Activated CD4-positive, alpha-beta memory T cell treated with anti-CD3 and anti-CD28 coated beads for 36 hours (primary cell): ENCODE results near the gene SLMAP. TPM values are rescaled to one million over a fixed set of nuclear protein-coding genes. Genes with fewer than 3 reads are reported as not detected.

ENCODE experiments used
- CTCF ChIA-PET: fragments of 350-600 bp; sonication (Branson Sonifier 250); formaldehyde crosslinking; loops from one replicate; lab custom pipeline; 2021; ENCODE audit warnings: antibody characterized with exemption, inconsistent platforms; lab: Charles Lee
- POLR2A ChIA-PET: fragments of 350-600 bp; sonication (Branson Sonifier 250); formaldehyde crosslinking; loops from one replicate; lab custom pipeline; 2021; ENCODE audit warnings: antibody characterized with exemption; lab: Charles Lee
- DNase-seq: peaks from one replicate; pipeline ENCODE4 v3.0.0-alpha.2; 2020
- H3K27ac Mint-ChIP-seq: one replicate; pipeline ENCODE4 v1.8.0; 2021; ENCODE audit warnings: mixed read lengths
- H3K27me3 Mint-ChIP-seq: one replicate; pipeline ENCODE4 v1.8.0; 2021; ENCODE audit warnings: mixed read lengths
- H3K36me3 Mint-ChIP-seq: one replicate; pipeline ENCODE4 v1.8.0; 2021; ENCODE audit warnings: mixed read lengths
- H3K4me1 Mint-ChIP-seq: one replicate; pipeline ENCODE4 v1.8.0; 2021; ENCODE audit warnings: low read depth, mixed read lengths
- H3K4me3 Mint-ChIP-seq: one replicate; pipeline ENCODE4 v1.8.0; 2021; ENCODE audit warnings: mild to moderate bottlenecking, mixed read lengths
- H3K9me3 Mint-ChIP-seq: one replicate; pipeline ENCODE4 v1.8.0; 2021; ENCODE audit warnings: mixed read lengths
- intact Hi-C: fragments of 100-400 bp; cut with micrococcal nuclease; formaldehyde crosslinking; loops from one replicate; pipeline ENCODE4 v1.15.1; 2023
- total RNA-seq, 2 experiments: library from RNA; stranded (reverse); gene quantifications; one replicate each; pipeline ENCODE4 v1.2.3, GENCODE V29; 2021

The SLMAP gene
- total RNA-seq, 2 experiments from 2014 or later = 42.5 to 43.9 TPM

DNA sequence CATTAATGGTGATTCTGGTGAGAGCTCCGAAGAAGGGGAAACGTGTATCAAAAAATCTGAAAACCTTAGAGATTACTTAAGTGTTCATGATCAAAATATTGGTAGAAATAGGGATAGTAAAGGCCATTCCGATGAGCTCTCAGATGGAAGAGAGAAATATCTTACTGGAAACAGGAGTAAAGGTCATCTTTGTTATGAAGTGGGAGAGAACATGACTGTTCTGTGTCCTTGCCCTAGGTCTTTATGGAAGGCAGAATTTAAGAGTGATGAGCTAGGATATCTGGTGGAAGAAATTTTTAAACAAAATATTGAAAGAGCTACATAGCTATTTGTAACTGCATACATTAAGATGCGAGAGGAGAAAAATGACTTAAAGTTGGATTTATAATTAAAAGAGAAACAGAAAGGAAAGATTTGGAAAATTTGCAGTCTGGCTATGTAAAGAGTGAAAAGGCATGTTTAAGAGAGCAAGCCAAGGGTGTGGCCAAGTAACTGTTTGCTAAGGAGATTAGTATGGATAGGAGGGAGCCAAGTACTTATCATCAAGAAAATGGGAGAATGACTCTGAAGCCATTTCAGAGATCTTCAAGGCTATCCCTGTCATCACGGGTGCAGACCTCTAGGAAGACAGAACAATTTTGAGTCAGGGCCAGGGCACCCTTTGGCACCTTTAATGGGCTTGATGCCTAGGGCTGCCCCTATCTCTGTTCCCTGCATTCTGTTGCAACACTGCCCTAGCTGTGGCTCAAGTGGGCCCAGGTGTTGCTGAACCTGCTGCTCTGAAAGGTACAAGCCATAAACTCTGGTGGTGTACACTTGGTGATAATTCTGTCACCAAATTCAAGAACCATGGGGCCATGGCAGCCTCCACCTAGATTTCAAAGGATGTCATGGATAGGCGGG, 27.3 kb downstream of the SLMAP start:
- H3K36me3 Mint-ChIP-seq = peaks cover 5% of the 10 kb centered on the region
- DNase-seq = no peak
- intact Hi-C loops = no loop called here
- H3K4me1 Mint-ChIP-seq = peaks cover 16% of the 10 kb centered on the region
- POLR2A ChIA-PET = no interaction called here
- H3K27me3 Mint-ChIP-seq = no peaks in the 10 kb centered on the region
- CTCF ChIA-PET = no interaction called here
- no peak overlapping the region for H3K4me3 Mint-ChIP-seq
- H3K27ac Mint-ChIP-seq = no peak overlapping the region
- no peaks in the 10 kb centered on the region for H3K9me3 Mint-ChIP-seq

DNA sequence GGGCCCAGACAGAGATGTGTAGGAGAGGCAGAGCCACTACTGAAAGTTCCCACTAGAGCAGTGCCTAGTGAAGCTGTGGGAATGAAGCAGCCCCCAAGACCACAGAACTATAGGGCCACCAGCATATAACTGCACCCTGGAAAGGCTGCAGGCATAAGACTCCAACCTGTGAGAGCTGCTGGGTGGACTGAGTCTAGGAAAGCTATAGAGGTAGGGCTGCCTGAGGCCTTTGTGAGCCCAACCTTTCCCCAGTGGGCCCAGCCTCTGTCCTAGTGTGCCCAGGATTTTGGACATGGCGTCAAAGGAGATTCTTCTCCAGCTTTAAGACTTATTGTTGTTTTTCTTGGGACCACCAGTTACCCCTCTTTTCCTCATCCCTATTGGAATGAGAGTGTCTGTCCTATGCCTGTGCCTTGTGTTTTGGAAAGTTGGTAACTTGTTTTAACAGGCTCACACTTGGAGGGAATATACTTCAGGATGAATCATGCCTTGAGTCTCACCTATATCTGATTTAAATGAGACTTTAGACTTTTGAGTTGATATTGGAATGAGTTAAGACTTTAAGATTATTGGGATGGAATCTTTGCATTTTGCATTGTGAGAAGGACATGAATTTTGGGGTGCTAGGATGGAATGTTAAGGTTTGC, 28.1 kb downstream of the SLMAP start:
- Mint-ChIP-seq H3K4me3 (no peak overlapping the region), H3K9me3 (no peaks in the 10 kb centered on the region), H3K27ac (no peak overlapping the region), H3K4me1 (peaks cover 15% of the 10 kb centered on the region), H3K27me3 (no peaks in the 10 kb centered on the region), H3K36me3 (peaks cover 5% of the 10 kb centered on the region)
- intact Hi-C loops = no loop called here
- POLR2A ChIA-PET = no interaction called here
- DNase-seq = no peak
- CTCF ChIA-PET = no interaction called here

- H3K27me3 Mint-ChIP-seq = no peaks in the 10 kb centered on the region
- intact Hi-C loops = no loop called here
- no peak for DNase-seq
- H3K9me3 Mint-ChIP-seq = no peaks in the 10 kb centered on the region
- POLR2A ChIA-PET = no interaction called here
- H3K4me1 Mint-ChIP-seq = peaks cover 18% of the 10 kb centered on the region
- CTCF ChIA-PET = no interaction called here
- H3K4me3 Mint-ChIP-seq = no peak overlapping the region
- H3K36me3 Mint-ChIP-seq = peaks cover 5% of the 10 kb centered on the region
- H3K27ac Mint-ChIP-seq = no peak overlapping the region
Measured at GRCh38 chr3:57785446-57785845, 29.3 kb downstream of the SLMAP start.

DNA sequence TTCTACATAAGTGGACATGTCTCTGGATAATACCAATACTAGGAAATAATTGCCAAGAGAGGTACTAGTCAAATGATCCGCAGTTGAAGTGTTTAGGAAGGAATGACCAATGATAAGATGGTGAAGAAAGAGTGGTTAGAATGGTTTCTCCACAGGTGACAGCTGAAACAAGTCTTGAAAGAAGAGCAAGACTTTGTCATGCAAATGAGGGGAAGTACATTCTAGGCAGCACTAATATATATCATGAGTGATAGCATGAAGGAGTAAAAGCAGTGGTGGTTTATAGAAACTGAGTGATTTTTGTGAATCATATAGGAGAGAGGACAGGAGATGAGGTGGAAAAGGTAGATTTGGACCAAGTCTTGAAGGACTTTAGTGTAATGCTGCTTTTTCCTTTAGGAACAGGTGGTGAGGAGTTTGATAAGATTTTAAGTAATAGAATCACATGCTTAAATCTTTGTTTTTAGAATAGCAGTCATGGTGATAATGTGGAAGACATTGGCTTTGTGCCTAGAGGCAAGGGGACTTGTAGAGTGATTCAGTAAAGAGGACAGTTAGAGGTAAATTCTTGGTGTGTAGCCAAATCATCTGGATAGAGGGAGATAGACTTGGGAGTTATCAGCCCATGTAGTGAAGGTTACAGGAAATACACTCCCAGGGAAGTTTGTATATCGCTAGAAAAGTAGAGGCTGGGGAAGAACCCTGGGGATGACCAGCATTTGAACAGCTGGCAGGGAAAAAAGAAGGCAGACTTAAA, 31.9 kb downstream of the SLMAP start:
- intact Hi-C loops = loop anchor here (1.0 kb wide), 1 partner anchor 16 kb away; no protein-coding TSS in a partner anchor
- Mint-ChIP-seq H3K4me1 (peaks cover 20% of the 10 kb centered on the region), H3K27me3 (no peaks in the 10 kb centered on the region), H3K36me3 (no peaks in the 10 kb centered on the region), H3K27ac (no peak overlapping the region), H3K9me3 (no peaks in the 10 kb centered on the region), H3K4me3 (no peak overlapping the region)
- DNase-seq = no peak
- ChIA-PET POLR2A (no interaction called here), CTCF (interaction anchor here (1.0 kb wide), 1 partner anchor 32 kb away, joined by 3 read pairs; the partner anchor contains the start of gene SLMAP)

GRCh38 chr3:57788624-57789018, 32.5 kb downstream of the SLMAP start:
- Mint-ChIP-seq H3K27me3 (no peaks in the 10 kb centered on the region), H3K9me3 (no peaks in the 10 kb centered on the region), H3K36me3 (no peaks in the 10 kb centered on the region), H3K27ac (no peak overlapping the region), H3K4me3 (no peak overlapping the region), H3K4me1 (peaks cover 20% of the 10 kb centered on the region)
- intact Hi-C loops = loop anchor here (1.0 kb wide), 1 partner anchor 16 kb away; no protein-coding TSS in a partner anchor
- ChIA-PET POLR2A (no interaction called here), CTCF (no interaction called here)
- no peak for DNase-seq

DNA sequence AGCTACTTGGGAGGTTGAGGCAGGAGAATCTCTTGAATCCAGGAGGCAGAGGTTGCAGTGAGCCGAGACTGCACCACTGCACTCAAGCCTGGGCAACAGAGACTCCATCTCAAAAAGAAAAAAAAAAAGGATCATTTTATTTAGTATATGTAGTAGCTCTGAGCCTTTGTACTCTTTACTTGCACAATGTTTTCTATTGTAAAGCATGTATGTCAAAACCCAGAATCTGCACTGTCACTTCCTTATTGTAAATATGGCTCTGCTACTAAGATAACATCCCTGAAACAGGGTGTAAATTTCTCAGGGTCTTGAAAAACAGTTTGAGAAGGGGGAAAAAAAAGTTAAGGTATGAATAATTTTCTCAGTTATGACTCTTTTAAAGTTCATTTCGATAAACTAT, 35.1 kb downstream of the SLMAP start:
- no peaks in the 10 kb centered on the region for H3K27me3 Mint-ChIP-seq
- no peak for DNase-seq
- CTCF ChIA-PET = no interaction called here
- no peak overlapping the region for H3K27ac Mint-ChIP-seq
- H3K4me3 Mint-ChIP-seq = no peak overlapping the region
- H3K9me3 Mint-ChIP-seq = no peaks in the 10 kb centered on the region
- POLR2A ChIA-PET = no interaction called here
- peaks cover 2% of the 10 kb centered on the region for H3K36me3 Mint-ChIP-seq
- intact Hi-C loops = no loop called here
- H3K4me1 Mint-ChIP-seq = peaks cover 31% of the 10 kb centered on the region

DNA sequence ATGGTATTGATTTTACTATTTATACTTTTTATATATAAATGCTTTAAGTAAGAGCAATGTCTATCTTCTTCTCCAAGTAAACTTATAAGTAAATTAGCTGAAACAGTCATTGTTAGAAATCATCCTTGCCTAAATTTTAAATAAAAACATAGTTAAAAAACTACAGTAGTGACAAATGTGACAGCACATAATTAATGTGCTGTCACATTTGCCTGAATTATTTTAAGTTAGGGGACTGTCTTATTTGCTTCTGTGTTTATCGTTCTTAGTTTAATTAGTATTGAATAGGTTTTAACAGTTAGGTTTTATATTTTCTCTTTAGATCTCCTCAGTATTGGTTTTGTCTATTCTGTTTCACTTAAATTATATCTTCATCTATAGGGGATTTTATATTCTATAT, 36.1 kb downstream of the SLMAP start:
- Mint-ChIP-seq H3K4me3 (no peak overlapping the region), H3K9me3 (no peaks in the 10 kb centered on the region), H3K27ac (no peak overlapping the region), H3K36me3 (peaks cover 2% of the 10 kb centered on the region), H3K27me3 (no peaks in the 10 kb centered on the region), H3K4me1 (peaks cover 33% of the 10 kb centered on the region)
- intact Hi-C loops = no loop called here
- DNase-seq = no peak
- ChIA-PET CTCF (no interaction called here), POLR2A (no interaction called here)

- CTCF ChIA-PET = no interaction called here
- Mint-ChIP-seq H3K36me3 (peaks cover 2% of the 10 kb centered on the region), H3K27ac (no peak overlapping the region), H3K27me3 (no peaks in the 10 kb centered on the region), H3K4me1 (peaks cover 37% of the 10 kb centered on the region), H3K9me3 (no peaks in the 10 kb centered on the region), H3K4me3 (no peak overlapping the region)
- POLR2A ChIA-PET = interaction anchor here (0.6 kb wide), 1 partner anchor 22 kb away, joined by 4 read pairs; no protein-coding TSS in a partner anchor
- intact Hi-C loops = no loop called here
- no peak for DNase-seq
Measured at GRCh38 chr3:57793737-57794187, 37.7 kb downstream of the SLMAP start.

DNA sequence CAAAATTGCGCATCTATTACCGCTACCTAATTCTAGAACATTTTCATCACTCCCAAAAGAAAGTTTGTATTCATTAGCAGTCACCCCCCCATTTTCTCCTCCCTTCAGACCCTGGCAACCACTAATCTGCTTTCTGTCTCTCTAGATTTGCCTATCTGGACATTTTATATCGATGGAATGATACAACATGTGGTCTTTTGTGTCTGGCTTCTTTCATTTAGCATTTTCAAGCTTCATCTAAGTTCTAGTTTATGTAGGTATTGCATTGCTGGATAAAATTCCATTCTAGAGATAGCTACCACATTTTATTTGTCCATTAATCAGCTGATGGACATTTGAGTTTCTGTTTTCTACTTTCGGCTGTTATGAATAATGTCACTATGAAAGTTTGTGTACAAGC, 38.4 kb downstream of the SLMAP start:
- intact Hi-C loops = no loop called here
- no peaks in the 10 kb centered on the region for H3K27me3 Mint-ChIP-seq
- ChIA-PET POLR2A (no interaction called here), CTCF (no interaction called here)
- no peak overlapping the region for H3K4me3 Mint-ChIP-seq
- no peak for DNase-seq
- H3K36me3 Mint-ChIP-seq = peaks cover 2% of the 10 kb centered on the region
- H3K9me3 Mint-ChIP-seq = no peaks in the 10 kb centered on the region
- H3K4me1 Mint-ChIP-seq = peaks cover 37% of the 10 kb centered on the region
- H3K27ac Mint-ChIP-seq = no peak overlapping the region

DNA sequence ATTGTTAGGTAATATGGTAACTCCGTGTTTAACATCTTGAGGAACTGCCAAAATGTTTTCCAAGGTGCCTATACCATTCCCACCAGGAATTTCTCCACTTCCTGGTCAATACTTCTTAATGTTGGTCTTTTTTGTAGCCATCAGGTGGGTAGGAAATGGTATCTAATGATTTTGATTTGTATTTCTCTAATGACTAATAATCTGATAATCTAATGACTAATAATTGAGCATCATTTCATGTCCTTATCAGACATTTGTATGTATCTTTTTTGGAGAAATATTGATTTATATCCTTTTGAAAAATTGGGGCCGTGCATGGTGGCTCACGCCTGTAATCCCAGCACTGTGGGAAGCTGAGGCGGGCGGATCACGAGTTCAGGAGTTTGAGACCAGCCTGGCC, 38.8 kb downstream of the SLMAP start:
- CTCF ChIA-PET = no interaction called here

DNA sequence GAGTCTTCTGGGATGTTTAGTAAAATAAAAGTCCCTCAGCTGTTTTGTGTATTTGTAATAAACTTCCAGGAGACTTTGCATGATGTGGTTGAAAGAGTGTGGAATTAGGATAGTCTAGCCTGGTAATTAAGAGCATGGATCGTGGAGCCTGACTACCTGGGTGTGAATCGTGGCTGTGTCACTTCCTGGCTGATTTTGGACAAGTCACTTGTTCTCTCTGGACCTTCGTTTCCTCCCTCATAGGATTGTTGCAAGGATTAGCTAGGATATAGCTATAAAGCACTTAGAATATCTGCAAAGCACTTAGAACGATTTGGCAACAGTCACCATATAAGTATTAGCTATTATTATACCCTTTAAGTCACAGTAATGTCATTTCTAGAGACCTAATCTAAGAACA, 40.2 kb downstream of the SLMAP start:
- DNase-seq = no peak
- Mint-ChIP-seq H3K9me3 (no peaks in the 10 kb centered on the region), H3K36me3 (peaks cover 2% of the 10 kb centered on the region), H3K4me1 (peaks cover 36% of the 10 kb centered on the region), H3K27me3 (no peaks in the 10 kb centered on the region), H3K27ac (no peak overlapping the region), H3K4me3 (no peak overlapping the region)
- CTCF ChIA-PET = interaction anchor here (0.6 kb wide), 1 partner anchor 61 kb away, joined by 6 read pairs; no protein-coding TSS in a partner anchor
- intact Hi-C loops = no loop called here
- POLR2A ChIA-PET = no interaction called here

More for the DNA sequence above, 38.8 kb downstream of the SLMAP start:
- POLR2A ChIA-PET = no interaction called here
- peaks cover 2% of the 10 kb centered on the region for H3K36me3 Mint-ChIP-seq
- peaks cover 37% of the 10 kb centered on the region for H3K4me1 Mint-ChIP-seq
- no peak overlapping the region for H3K27ac Mint-ChIP-seq
- H3K9me3 Mint-ChIP-seq = no peaks in the 10 kb centered on the region
- no peak for DNase-seq
- intact Hi-C loops = no loop called here
- H3K27me3 Mint-ChIP-seq = no peaks in the 10 kb centered on the region
- no peak overlapping the region for H3K4me3 Mint-ChIP-seq
